BLaER1 (cell line): ENCODE data around the gene LIMS2.

Experiments
- H3K27ac ChIP-seq: shearing (Covaris generic); formaldehyde crosslinking; 2 replicates; pipeline ENCODE4 v1.8.1; 2022
- H3K27me3 ChIP-seq: shearing (Covaris generic); formaldehyde crosslinking; 2 replicates; pipeline ENCODE4 v1.8.1; 2022
- H3K36me3 ChIP-seq: shearing (Covaris generic); formaldehyde crosslinking; 2 replicates; pipeline ENCODE4 v1.8.1; 2022
- H3K4me1 ChIP-seq: shearing (Covaris generic); formaldehyde crosslinking; 2 replicates; pipeline ENCODE4 v1.8.1; 2022
- H3K4me2 ChIP-seq: shearing (Covaris generic); formaldehyde crosslinking; 2 replicates; pipeline ENCODE4 v1.8.1; 2022
- H3K4me3 ChIP-seq: shearing (Covaris generic); formaldehyde crosslinking; 2 replicates; pipeline ENCODE4 v1.8.1; 2022
- H3K9ac ChIP-seq: shearing (Covaris generic); formaldehyde crosslinking; 2 replicates; pipeline ENCODE4 v1.8.1; 2022
- H3K9me3 ChIP-seq: shearing (Covaris generic); formaldehyde crosslinking; 2 replicates; pipeline ENCODE4 v1.8.1; 2022
- H4K20me1 ChIP-seq: shearing (Covaris generic); formaldehyde crosslinking; 2 replicates; pipeline ENCODE4 v1.8.1; 2022
- Cebpa-rat ChIP-seq: shearing (Covaris generic); IDR thresholded peaks from 2 replicates; pipeline ENCODE4 v1.8.1; 2022

Gene LIMS2

GRCh38 chr2:127647242-127648190, 27.8 kb downstream of the LIMS2 start:
- H3K27ac ChIP-seq = peak overlapping the region; percentile 78
- H4K20me1 ChIP-seq = no peaks in the 10 kb centered on the region
- H3K4me2 ChIP-seq = peak overlapping the region; percentile 99
- H3K4me1 ChIP-seq = peaks cover 98% of the 10 kb centered on the region
- TF ChIP-seq Cebpa-rat = no peak
- no peaks in the 10 kb centered on the region for H3K27me3 ChIP-seq
- peak overlapping the region; percentile 35; the same call in 1 of the 2 replicates for H3K9ac ChIP-seq
- H3K36me3 ChIP-seq = no peaks in the 10 kb centered on the region
- no peaks in the 10 kb centered on the region for H3K9me3 ChIP-seq
- H3K4me3 ChIP-seq = no peak overlapping the region

- H4K20me1 ChIP-seq = no peaks in the 10 kb centered on the region
- no peak for TF ChIP-seq Cebpa-rat
- no peaks in the 10 kb centered on the region for H3K27me3 ChIP-seq
- H3K36me3 ChIP-seq = no peaks in the 10 kb centered on the region
- peak overlapping the region; percentile 57; the same call in 1 of the 2 replicates for H3K9ac ChIP-seq
- peak overlapping the region; percentile 99 for H3K4me2 ChIP-seq
- peak overlapping the region; percentile 78 for H3K27ac ChIP-seq
- no peaks in the 10 kb centered on the region for H3K9me3 ChIP-seq
- no peak overlapping the region for H3K4me3 ChIP-seq
- H3K4me1 ChIP-seq = peaks cover 98% of the 10 kb centered on the region
These were observed 28.7 kb downstream of the LIMS2 start for GRCh38 chr2:127646487-127647241.

GRCh38 chr2:127645395-127646291, 29.7 kb downstream of the LIMS2 start, which contains the start of gene GPR17:
TSS of gene GPR17 (plus strand) at chr2:127646153. CDS start at chr2:127650736, 4,583 bp downstream.
- Histone ChIP-seq H3K9me3 (no peaks in the 10 kb centered on the region), H3K27me3 (no peaks in the 10 kb centered on the region), H3K9ac (peak within 1 kb of the TSS; percentile 57; the same call in 1 of the 2 replicates), H3K4me3 (no peak within 1 kb of the TSS), H3K27ac (peak within 1 kb of the TSS; percentile 78), H4K20me1 (no peaks in the 10 kb centered on the region), H3K4me2 (peak within 1 kb of the TSS; percentile 99), H3K4me1 (peaks cover 98% of the 10 kb centered on the region), H3K36me3 (no peaks in the 10 kb centered on the region)
- TF ChIP-seq Cebpa-rat = no peak

GRCh38 chr2:127645026-127645394, 30.3 kb downstream of the LIMS2 start:
- H3K4me1 ChIP-seq = peaks cover 98% of the 10 kb centered on the region
- no peaks in the 10 kb centered on the region for H4K20me1 ChIP-seq
- H3K27me3 ChIP-seq = no peaks in the 10 kb centered on the region
- H3K9me3 ChIP-seq = no peaks in the 10 kb centered on the region
- peak overlapping the region; percentile 97 for H3K27ac ChIP-seq
- H3K9ac ChIP-seq = 0 out of 2 replicates have a peak overlapping the region, but pooled peaks have one; percentile 57
- H3K4me3 ChIP-seq = no peak overlapping the region
- TF ChIP-seq Cebpa-rat = no peak
- no peaks in the 10 kb centered on the region for H3K36me3 ChIP-seq
- H3K4me2 ChIP-seq = peak overlapping the region; percentile 99

- no peak for TF ChIP-seq Cebpa-rat
- Histone ChIP-seq H3K4me3 (no peak overlapping the region), H3K4me2 (peak overlapping the region; percentile 99), H3K4me1 (peaks cover 98% of the 10 kb centered on the region), H3K9ac (no peak overlapping the region), H3K27me3 (no peaks in the 10 kb centered on the region), H4K20me1 (no peaks in the 10 kb centered on the region), H3K36me3 (no peaks in the 10 kb centered on the region), H3K9me3 (no peaks in the 10 kb centered on the region), H3K27ac (peak overlapping the region; percentile 97)
These were observed 31.0 kb downstream of the LIMS2 start for GRCh38 chr2:127644066-127645025.

GRCh38 chr2:127643439-127644065, 31.8 kb downstream of the LIMS2 start:
- Histone ChIP-seq H3K9ac (peak overlapping the region; percentile 55; the same call in 1 of the 2 replicates), H3K27ac (peak overlapping the region; percentile 97), H3K36me3 (no peaks in the 10 kb centered on the region), H3K27me3 (no peaks in the 10 kb centered on the region), H3K4me3 (no peak overlapping the region), H3K9me3 (no peaks in the 10 kb centered on the region), H3K4me2 (peak overlapping the region; percentile 99), H3K4me1 (peaks cover 100% of the 10 kb centered on the region), H4K20me1 (no peaks in the 10 kb centered on the region)
- TF ChIP-seq Cebpa-rat = no peak

- H3K27me3 ChIP-seq = no peaks in the 10 kb centered on the region
- H3K9ac ChIP-seq = peak overlapping the region; percentile 55; the same call in 1 of the 2 replicates
- peaks cover 100% of the 10 kb centered on the region for H3K4me1 ChIP-seq
- peak overlapping the region; percentile 97 for H3K27ac ChIP-seq
- H3K9me3 ChIP-seq = no peaks in the 10 kb centered on the region
- no peak for TF ChIP-seq Cebpa-rat
- no peaks in the 10 kb centered on the region for H4K20me1 ChIP-seq
- no peaks in the 10 kb centered on the region for H3K36me3 ChIP-seq
- H3K4me3 ChIP-seq = no peak overlapping the region
- peak overlapping the region; percentile 99 for H3K4me2 ChIP-seq
These were observed 32.5 kb downstream of the LIMS2 start for GRCh38 chr2:127642706-127643438.
